ENCODE measurements around the gene CCDC3.

The CCDC3 gene

DNA sequence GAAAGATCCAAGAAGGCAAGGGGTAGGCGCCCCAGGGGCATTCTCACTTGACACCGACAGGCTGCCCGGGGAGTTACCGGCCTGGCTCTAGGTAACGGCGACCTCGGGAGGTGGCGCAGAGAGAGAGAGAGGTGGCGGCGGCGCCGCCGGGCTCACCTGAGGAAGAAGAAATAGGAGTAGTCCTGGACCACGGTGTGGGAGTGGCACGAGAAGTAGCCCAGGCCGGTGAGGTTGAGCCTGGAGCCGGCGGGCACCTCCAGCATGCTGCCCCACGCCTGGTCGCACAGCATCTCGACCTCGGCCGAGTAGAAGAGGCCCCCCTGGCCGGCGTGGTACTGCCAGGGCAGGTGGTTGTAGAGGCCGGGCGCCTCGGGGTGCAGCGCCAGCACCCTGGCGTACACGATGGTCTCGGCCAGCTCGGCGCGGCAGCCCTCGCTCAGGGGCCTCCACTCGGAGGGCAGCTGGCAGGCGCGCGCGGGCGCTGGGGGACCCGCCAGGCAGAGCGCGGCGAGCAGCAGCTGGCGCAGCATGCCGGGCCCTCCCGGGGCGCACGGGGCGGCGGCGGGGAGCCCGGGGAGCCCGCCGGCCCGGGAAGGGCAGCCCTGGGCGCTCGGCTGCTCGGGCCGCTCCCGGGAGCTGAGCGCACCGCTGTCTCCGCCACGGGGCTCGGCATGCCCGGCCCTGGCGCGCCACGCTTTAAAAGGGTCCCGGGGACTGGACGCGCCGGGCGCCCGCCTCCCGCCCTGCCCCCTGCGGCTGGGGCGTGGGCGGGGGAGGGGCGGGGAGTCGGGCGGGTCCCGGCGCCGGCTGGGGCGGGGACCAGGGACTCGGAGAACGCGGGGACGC, at the start of gene CCDC3:
Gene CCDC3, minus strand, starts transcription at position 673 of the 846 bp plus-strand sequence. Its CDS starts 143 bp downstream, at position 530.
- no peak for DNase-seq (ENCODE audit: low read depth)
- TF ChIP-seq CTCF (conservative IDR thresholded peaks at IDR 0.05; ENCODE audit: low read depth, low read length), result no peak
- no peak within 1 kb of the TSS for H3K4me3 ChIP-seq (ENCODE audit: low read length)

DNA sequence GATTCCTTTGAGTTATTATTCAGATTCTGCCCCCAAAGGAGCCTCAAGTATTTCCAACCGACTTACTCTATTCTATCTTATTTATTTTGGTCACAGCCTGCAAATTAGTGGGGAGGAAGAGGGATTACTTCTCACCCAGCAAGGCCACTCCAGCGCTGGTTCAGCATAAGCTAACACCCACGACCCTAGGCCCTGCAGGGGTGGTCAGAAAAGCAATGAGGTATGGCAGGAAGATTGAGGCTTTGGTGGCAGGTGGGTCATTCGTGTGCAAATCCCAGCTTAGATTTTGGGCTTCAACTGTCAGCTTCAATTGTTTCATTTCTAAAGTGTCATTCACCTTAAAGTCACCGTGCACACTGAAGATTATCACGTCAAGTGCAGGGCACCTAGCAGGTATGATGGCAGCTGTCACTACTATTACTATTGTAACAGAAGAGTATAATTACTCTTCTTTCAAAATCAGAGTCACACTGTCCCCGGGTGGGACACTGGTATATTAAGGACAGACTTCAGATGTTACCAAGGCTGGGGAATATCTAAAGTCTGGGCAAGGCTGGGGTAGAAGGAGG, 49.7 kb upstream of the CCDC3 start:
- no peak overlapping the region for H3K4me3 ChIP-seq (ENCODE audit: low read length)
- DNase-seq (ENCODE audit: low read depth), result no peak
- TF ChIP-seq CTCF (conservative IDR thresholded peaks at IDR 0.05; ENCODE audit: low read depth, low read length), result no peak

DNA sequence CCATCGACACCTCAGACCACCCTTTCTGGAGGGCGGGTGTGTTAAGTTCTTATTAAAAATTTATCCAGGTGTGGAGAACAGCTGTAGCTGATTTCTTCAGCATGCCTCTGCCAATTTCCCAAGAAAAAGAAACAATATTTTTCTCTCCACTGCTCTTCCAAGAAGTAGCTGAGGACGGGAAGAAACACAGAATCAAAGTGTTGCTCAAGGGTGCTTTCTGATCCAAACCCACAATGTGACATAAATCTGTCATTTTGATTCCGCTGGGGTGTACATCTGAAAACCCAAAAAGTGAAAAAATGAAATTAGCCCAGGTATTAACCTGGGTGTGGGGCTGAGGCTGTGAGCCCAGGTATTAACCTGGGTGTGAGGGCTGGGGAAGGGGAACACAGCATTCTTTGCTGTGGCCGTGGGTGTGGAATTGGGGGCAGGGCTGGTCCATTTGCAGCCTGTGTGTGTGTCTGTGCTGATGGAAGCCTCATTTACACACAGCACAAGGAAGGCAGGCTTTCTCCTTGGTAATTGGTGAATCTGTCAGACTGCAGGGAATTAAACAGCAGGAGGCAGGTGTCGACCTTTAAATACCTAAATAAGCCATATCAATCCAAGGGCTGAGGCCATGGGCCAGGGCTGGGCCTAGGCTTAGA, 48.4 kb upstream of the CCDC3 start:
- TF ChIP-seq CTCF (conservative IDR thresholded peaks at IDR 0.05; ENCODE audit: low read depth, low read length), result no peak
- no peak for DNase-seq (ENCODE audit: low read depth)
- H3K4me3 ChIP-seq (ENCODE audit: low read length), result no peak overlapping the region

- DNase-seq (ENCODE audit: low read depth), result no peak
- TF ChIP-seq CTCF (conservative IDR thresholded peaks at IDR 0.05; ENCODE audit: low read depth, low read length), result no peak
- H3K4me3 ChIP-seq (ENCODE audit: low read length), result no peak overlapping the region
Observed at GRCh38 chr10:13048762-13049161, 47.2 kb upstream of the CCDC3 start.

DNA sequence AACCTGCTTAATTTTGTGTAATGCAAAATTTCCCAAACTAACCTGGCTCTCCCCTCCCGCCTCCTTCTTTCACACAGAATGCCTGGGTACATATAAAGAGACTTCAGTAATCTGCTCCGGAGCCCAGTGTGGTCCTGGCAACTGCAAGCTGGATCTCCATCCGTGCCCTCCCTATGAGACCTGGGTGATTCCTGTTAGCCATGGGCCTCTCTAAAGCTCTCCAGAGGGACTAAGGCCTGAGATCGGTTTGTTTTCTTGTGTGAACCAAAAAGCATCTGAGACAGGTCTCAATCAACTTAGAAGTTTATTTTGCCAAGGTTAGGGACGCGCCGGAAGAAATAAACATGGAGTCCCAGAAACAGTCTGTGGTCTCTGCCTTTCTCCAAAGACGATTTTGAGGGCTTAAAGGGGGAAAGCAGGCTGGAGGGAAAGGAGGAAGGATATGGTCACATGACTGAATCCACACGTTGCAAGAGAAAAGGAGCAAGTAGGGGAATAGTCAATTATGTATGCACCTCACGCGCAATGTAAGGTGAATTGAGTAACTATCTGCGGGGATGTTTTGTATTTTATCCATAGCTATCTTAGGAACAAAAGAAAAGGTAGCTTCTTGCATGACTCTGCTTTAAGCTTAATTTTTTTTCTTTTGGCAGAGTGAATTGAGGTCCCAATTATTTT, 46.2 kb upstream of the CCDC3 start:
- no peak overlapping the region for H3K4me3 ChIP-seq (ENCODE audit: low read length)
- DNase-seq (ENCODE audit: low read depth), result no peak
- no peak for TF ChIP-seq CTCF (conservative IDR thresholded peaks at IDR 0.05; ENCODE audit: low read depth, low read length)

DNA sequence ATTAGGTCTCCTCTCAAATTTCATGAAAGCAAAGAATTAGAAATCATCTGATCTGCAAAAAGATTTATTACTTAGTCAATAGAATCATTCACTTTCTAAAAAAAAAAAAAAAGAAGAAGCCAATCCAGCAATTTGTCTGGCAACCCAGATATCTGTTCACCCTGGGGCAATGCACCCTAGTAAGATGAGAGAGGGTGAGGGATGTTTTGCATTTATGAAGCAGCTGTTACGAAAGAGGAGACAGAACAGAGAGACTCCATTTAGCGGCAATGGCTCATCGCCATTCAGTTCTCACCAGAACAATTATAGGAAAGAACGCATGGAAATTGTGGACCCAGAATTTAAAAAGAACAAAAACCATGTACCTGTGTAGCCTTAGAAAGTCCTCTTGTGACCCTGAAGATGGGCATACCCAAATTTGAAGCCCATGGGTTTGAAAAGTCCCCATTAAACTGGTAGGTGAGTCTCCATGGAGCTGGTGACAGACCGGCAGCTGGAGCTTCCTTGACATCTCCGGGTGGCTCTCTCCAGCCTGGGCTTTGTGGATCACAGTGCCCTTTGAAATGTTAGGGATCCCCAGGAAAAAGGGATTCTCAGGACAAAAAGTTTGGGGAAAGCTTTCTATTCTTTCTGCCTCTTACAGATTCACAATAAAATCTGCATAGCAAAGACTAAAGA, 45.5 kb upstream of the CCDC3 start:
- no peak overlapping the region for H3K4me3 ChIP-seq (ENCODE audit: low read length)
- no peak for DNase-seq (ENCODE audit: low read depth)
- TF ChIP-seq CTCF (conservative IDR thresholded peaks at IDR 0.05; ENCODE audit: low read depth, low read length), result no peak
